CD8-positive, alpha-beta memory T cell (primary cell): ENCODE data around the gene A4GALT. TPM values are rescaled to one million over a fixed set of nuclear protein-coding genes. Genes with fewer than 3 reads are reported as not detected.

Experiments
- polyA plus RNA-seq: library from polyadenylated mRNA; unstranded; fragments of 300-500 nt; fragmentation: Illumina TruSeq; gene quantifications from one replicate; pipeline ENCODE4 v1.2.3, GENCODE V29; 2021
- total RNA-seq, 2 experiments: library from RNA; stranded (reverse); gene quantifications; one replicate each; pipeline ENCODE4 v1.2.3, GENCODE V29; 2021

The A4GALT gene
- total and polyA plus RNA-seq, 3 experiments from 2014 or later = not detected

Other genes with a start within 250 kb of the A4GALT start
- 100 to 1,000 TPM; 173 to 175 TPM for gene RRP7A, start 201.1 kb downstream of the A4GALT start, total RNA-seq
- 62.5 TPM for gene RRP7A, start 201.1 kb downstream of the A4GALT start, polyA plus RNA-seq
- 1 to 10 TPM; 1.3 to 1.4 TPM for gene SERHL2, start 166.9 kb downstream of the A4GALT start, total RNA-seq
- gene SERHL2, start 166.9 kb downstream of the A4GALT start, polyA plus RNA-seq = 0.60 TPM
- 10 to 100 TPM; 80.0 to 82.8 TPM for gene POLDIP3, start 106.0 kb downstream of the A4GALT start, total RNA-seq
- gene POLDIP3, start 106.0 kb downstream of the A4GALT start, polyA plus RNA-seq = 78.0 TPM
- gene ATP5MGL, start 80.3 kb downstream of the A4GALT start, total RNA-seq = under 1 TPM; 0.51 to 0.74 TPM
- gene ATP5MGL, start 80.3 kb downstream of the A4GALT start, polyA plus RNA-seq = 0.51 TPM
- 10 to 100 TPM; 70.9 to 75.1 TPM for gene CYB5R3, start 71.5 kb downstream of the A4GALT start, total RNA-seq
- gene CYB5R3, start 71.5 kb downstream of the A4GALT start, polyA plus RNA-seq = 105 TPM
- 10 to 100 TPM; 32.2 to 33.0 TPM for gene ARFGAP3, start 136.4 kb upstream of the A4GALT start, total RNA-seq
- gene ARFGAP3, start 136.4 kb upstream of the A4GALT start, polyA plus RNA-seq = 50.0 TPM